HG02981 (cell line): ENCODE results near the gene RGPD8.

Experiments used
- ATAC-seq: cut with Tn5 transposase; IDR thresholded peaks from one replicate; pipeline ENCODE4 v1.9.1; 2021; ENCODE audit warnings: mild to moderate bottlenecking, moderate library complexity; ENCODE audit not compliant: unreplicated experiment

Gene RGPD8

GRCh38 chr2:112335600-112335999 lies 97.8 kb downstream of the RGPD8 start:
- ATAC-seq: no peak

- ATAC-seq: no peak
These were observed 101.2 kb downstream of the RGPD8 start for GRCh38 chr2:112332123-112332696.

- no peak for ATAC-seq
These were observed 110.5 kb downstream of the RGPD8 start for GRCh38 chr2:112322919-112323318.

- ATAC-seq: no peak
These were observed 111.8 kb downstream of the RGPD8 start for GRCh38 chr2:112321375-112322320.
